HG03103 (cell line): ENCODE measurements around the gene MACF1.
A peak's percentile ranks its signal among the peaks of the same experiment; 100 is the strongest.

Source experiments
- ATAC-seq: cut with Tn5 transposase; IDR thresholded peaks from one replicate; pipeline ENCODE4 v1.9.1; 2021; ENCODE audit warnings: low read depth; ENCODE audit not compliant: unreplicated experiment

MACF1 gene

DNA sequence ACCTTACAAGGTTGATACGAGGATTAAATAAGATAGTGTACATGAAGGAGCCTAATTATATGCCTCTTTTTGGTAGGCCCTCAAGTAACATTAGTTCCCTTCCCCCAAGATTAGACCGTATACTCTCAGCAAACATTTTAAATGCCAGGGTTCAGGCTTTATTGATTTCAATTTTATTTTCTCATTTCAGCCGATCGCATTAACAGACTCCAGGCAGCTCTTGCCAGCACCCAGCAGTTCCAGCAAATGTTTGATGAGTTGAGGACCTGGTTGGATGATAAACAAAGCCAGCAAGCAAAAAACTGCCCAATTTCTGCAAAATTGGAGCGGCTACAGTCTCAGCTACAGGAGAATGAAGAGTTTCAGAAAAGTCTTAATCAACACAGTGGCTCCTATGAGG lies 182.5 kb downstream of the MACF1 start:
- no peak for ATAC-seq

DNA sequence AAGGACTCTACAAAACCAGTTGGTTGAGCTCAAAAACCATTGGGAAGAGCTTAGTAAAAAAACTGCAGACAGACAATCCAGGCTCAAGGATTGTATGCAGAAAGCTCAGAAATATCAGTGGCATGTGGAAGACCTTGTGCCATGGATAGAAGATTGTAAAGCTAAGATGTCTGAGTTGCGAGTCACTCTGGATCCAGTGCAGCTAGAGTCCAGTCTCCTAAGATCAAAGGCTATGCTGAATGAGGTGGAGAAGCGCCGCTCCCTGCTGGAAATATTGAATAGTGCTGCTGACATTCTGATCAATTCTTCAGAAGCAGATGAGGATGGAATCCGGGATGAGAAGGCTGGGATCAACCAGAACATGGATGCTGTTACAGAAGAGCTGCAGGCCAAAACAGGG lies 183.0 kb downstream of the MACF1 start:
- no peak for ATAC-seq

DNA sequence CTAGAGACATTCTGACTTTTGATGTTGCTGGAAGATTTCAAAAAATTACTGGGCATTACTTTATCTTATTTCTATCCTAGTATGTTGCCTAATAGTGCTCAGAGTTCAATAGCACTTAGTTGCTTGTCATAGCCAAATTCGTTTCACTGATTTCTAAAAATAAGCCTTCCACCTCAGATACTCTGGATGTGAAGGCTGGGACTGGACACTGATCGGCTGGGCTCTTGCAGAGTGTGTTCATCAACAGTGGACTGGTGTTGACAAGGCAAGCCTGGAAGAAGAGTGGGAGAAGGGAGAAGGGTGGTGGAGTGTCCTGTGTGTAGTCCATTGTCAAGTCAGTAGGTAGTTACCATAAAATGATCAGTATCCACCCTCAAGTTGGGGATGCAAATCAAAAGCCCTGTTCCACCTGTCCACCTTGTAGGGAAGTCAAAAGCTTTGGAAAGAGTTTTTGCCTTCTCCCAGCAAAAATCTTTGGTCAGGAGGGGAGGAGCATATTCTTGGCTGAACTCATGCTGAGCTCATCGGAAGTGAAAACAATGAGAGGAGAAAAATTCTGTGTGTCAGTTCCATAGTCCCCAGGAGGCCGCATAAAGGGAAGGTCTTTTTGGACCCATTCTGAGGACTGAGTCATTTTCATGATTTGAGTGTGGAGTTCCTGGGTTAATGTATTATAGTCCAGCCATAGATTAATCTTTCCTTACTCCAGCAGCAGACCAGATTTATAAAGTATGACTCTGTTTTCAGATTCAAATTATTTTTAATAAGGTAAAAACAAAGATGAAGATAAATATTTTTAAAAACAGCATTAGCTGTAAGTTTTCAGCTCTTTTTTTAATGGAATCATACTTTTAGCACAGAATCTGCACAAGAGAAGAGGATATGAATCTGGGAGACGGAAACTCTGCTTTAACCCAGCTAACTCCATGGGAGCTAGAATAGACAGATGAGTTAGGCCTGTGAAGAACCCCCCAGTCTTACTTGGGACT lies 187.5 kb downstream of the MACF1 start:
- no peak for ATAC-seq

DNA sequence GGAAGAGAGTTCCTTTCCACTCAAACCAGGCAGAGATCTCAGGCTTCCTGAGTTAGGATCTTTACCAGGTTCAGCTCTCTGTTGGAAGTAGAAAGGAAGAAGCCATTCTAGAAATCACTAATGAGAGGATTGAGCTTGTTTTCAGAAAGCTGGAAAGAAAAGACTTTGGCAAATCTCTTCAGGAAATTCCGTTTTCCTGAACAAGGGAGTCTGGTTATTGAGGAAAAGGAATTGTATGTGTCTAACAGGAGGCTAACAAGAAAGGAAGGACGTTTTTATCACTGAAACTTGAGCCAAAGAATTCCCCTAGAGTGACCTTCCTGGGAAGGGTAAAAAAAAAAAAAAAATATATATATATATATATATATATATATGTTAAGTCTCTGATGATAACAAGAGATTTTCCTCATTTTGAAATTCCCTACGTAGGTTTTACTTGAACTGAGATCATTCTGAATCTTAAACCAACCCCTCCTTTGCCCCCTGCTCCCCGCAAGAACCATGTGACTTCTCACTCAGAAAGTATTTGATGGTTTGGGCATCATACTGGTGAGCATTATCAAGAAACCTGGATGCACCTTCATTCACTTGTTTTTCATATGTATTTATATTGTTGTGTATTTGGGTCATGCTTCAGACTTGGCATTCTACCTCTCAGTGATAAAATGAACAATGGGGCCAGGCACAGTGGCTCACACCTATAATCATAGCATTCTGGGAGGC lies 188.5 kb downstream of the MACF1 start:
- ATAC-seq = no peak

DNA sequence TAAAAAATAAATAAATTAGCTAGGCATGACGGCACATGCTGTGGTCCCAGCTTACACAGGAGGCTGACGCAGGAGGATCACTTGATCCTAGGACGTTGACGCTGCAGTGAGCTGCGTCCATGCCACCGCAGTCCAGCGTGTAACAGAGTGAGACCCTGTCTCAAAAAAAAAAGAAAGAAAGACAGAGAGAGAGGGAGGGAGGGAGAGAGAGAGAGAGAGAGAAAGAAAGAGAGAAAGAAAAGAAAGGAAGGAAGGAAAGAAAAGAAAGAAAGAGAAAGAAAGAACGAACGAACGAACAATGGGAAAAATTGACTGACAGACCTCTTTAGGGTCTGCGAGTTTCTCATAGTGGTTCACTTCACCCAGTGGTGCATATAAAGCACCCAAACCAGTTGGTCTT lies 189.2 kb downstream of the MACF1 start:
- no peak for ATAC-seq

DNA sequence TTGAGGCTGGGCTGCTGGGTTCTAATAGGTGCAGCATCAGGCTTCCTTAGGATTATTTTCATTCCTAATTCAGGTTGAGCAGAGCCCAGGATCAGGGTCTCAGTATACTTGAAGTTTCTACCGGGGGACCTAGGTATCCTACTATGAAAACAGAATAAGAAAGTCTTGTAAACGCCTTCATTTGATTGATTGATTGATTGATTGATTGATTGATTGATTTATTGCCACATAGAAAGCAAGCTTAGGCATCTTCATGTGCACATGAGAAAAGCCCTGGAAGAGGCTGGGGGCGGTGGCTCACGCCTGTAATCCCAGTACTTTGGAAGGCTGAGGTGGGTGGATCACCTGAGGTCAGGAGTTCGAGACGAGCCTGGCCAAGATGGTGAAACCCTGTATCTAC lies 189.6 kb downstream of the MACF1 start:
- ATAC-seq = no peak

DNA sequence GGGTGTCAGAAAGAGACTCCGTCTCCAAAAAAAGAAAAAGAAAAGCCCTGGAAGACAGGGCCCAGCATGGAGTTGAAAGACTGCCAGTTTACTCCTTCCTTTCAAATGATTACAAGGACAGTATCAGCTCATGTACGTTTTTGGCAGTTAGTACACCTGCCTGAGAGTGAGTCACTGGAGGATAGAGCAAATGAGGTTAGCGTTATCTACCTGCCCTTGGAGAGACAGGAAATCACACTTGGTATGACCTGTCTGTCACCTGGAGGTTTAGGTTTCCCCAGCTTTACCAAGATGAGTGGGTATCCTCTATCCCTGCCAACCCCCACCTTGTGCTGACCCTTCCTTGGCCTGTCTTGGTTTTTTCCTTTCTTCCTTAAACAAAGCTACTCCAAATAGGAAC lies 190.1 kb downstream of the MACF1 start:
- no peak for ATAC-seq

DNA sequence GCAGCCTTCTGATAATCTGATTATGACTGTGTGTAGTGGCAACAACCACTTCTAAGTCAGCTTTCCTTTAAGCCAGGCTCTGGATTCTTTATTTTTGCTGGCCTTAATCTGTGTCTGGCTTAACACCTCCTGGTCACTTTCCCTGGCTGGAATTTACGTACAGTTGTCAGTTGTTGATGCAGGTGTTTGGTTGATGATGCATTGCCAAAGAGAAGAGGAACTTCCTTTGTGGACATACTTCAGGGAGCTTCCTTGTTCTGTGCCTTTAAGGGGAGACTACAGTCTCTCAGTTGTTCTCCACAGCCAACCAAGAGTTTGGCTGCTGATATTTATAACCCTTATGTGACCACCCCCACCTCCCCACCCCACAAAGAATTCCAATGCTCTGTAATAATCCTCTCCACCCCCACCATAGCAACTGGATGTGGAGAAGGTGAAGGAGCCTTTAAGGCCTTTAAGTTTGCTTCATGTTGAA lies 190.9 kb downstream of the MACF1 start:
- ATAC-seq = no peak

DNA sequence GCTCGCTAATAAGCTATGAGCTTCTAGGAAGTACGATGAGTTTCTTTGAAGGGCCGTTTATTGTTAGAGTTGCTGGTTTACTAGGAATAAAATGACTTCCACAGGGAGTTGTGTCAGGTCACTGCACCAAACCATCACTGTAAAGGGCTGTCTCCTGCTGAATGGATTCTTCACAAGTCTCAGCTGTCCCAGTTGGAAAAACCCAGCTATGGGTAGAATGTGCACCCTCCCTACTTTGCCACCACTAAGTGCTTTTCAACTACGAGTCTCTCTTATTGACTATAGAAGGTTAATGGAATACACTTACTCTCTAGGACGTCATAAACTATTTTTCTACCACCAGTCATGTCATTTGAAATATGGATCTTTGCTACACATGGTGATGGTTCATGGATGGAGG lies 192.2 kb downstream of the MACF1 start:
- no peak for ATAC-seq

DNA sequence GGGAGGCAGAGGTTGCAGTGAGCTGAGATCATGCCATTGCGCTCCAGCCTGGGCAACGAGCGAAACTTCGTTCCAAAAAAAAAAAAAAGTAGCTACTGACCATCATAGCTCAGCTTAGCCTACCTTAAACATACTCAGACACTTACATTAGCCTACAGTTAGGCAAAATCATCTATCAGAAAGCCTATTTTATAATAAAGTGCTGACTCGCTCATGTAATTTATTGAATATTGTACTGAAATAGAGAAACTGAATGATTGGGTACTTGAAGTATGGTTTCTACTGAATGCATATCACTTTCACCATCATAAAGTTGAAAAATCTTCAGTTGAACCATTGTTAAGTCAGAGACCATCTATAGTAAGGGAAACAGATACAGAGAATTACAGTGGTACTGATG lies 193.0 kb downstream of the MACF1 start:
- ATAC-seq = no peak

DNA sequence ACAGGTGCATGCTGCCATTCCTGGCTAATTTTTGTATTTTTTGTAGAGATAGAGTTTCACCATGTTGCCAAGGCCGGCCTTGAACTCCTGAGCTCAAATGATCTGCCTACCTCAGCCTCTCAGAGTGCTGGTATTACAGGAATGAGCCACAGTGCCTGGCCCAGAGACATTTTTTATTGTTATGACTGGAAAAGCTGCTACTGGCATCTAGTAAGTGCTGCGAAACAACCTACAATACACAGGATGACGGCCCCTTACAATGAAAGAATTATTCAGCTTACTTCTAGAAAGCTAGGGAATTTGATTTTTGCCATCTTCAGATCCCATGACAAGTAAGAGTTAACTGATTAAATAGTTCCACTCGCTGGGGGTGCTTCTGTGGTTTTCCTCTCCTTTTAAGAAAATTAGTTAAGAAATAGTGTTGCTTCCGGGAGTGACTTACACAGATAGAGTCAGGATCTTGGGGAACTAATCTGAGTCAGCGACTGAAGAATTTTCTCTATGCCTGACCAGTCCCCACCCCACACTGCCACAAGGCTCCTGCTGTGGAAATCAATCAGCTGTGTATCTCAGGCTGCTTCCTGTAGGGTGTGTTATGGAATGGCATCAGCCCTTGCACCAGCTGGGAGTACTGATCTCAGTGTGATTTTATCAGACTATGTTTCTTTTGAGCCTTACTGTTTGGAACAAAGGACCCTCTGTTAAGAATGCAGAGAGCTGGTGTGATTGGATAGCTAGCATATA lies 194.0 kb downstream of the MACF1 start:
- no peak for ATAC-seq

DNA sequence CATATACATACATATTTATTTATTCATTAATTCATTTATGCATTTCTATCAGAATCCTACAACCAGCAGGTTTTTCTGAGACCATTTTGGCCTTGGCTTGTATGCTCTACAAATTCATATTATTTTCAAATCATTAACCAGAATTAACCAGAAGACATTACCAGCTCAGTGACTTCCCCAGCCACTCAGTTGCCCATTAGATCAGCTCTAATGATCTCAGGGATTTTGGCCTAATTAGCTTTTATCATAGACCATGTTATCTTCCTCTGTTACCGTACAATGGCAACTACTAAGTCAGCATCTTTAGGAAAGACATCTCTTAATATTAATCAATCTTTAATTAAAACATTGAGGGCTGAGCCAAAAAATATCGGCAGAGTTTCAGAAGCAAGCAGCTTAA lies 196.6 kb downstream of the MACF1 start:
- ATAC-seq = no peak

DNA sequence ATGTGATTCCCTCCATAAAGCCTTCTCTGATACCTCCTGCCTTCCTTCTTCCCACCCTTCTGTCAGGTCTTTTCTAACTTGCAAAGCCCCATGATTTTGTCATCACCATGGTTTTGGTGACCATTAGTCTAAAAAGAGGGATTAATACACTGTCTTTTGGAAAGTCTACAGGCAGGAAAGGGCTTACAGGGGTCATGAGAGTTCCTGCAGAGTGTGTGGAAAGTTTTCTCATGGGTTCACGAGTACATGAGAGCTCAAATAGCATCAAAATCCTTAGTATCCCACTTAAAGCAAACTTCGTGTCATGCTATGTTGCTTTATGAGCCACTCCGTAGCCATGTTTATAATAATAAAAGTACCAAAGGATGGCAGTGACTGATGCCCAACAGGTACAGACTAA lies 200.4 kb downstream of the MACF1 start:
- ATAC-seq = no peak

DNA sequence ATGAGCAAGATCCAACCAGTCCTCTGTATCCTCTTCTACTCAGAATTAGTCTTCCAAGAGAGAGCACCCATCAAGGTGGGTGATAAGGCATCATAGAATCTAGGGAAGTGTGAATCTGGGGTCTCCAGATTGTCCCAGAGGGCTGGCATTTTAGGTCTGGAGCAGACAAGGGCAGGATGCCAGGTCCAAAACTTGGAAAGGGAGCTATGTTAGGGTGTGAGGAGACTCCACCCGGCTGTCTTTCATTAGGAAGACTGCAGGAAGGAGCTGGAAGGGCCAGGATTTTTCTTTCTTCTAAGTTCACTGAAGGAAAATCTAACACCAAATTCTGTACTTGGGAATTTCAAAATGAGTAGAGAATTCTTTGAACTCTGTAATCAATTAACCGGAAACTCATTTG lies 200.9 kb downstream of the MACF1 start:
- ATAC-seq = no peak

DNA sequence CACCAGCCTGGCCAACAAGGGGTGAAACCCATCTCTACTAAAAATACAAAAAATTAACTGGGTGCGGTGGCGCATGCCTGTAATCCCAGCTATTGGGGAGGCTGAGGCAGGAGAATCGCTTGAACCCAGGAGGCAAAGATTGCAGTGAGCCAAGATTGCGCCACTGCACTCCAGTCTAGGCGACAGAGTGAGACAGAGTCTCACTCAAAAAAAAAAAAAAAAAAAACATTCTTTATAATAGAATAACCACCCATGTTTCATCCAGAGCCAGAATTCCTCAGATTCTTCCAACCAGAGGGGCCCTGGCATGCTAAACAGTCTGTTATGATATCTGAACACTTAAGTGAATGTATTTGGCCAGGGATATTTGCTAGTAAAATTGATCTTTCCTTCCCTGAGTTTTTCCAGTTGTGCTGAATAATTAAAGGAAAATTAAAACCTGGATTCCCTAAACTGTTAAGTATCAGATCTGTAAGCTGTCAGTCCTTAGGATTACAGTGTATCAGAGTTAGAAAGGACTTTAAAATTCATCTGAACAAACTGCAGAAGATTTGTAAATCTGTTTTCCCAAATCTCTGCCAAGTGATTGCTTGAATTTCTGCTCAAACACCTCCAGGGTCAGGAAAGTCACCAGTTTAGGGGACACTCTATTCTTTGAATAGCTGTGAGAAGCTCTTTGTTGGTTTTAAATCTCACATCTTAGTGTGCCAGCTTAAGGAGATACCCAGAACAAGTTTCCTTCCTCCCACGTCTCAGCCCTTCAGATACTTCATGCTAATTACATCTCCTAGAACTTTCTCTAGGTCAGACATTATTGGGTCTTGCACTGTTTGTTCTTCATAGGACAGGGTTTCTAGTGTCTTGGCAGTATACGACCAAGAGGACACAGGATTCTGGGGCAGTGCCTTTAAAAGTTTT lies 202.3 kb downstream of the MACF1 start:
- ATAC-seq = no peak

DNA sequence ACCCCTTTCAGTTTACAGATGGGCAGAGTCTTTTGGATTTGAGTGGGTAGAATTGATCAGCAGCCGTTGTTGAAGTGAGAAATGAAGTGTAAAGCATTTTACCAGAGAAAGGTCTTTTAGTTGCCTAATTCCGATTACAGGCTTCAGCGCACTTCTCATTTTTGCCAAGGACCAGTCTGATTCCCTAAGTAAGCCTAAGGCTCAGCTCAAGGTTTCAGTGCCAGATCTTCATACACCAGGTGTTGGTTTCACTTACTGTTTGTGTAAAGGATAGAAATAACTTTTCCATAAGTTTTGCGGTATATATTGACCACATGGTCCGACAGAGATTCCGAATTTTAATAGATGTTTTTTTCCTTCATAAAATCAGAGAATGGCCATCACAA lies 203.0 kb downstream of the MACF1 start:
- no peak for ATAC-seq

DNA sequence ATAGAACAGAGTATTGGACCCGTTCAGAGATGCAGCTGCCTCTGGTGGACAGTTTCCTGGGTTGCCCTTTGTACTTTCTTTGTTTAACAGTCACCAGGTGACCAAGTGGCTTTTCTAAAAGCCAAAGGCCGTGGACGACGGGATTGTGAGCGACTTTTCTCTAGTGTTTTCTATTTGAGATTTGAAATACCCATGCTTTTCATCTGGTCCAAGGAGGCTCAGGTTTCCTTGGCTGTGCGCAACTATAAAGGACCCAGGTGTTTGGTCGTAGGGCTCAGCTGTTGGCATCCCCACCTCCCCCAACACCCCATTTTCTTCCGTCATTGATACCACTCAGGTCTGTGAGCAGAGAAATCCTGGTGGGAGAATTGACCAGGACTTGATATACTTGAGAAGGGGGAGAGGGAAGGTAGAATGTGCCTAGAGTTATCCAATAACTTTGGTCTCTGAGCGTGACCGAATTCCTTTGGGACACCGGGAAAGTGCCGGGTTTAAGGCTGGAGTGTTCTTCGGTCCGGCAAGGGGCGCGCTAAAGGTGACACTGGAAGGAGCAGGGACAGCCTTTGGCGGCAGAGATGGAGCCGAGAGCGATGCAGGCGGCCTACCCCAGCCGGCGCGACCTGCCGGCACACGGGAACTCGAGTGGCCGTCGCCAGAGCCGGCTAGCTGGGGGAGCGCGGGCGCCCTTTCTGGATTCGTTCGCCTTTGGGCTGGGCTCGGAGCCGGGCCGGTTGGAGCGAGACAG lies 203.6 kb downstream of the MACF1 start:
- ATAC-seq = no peak

DNA sequence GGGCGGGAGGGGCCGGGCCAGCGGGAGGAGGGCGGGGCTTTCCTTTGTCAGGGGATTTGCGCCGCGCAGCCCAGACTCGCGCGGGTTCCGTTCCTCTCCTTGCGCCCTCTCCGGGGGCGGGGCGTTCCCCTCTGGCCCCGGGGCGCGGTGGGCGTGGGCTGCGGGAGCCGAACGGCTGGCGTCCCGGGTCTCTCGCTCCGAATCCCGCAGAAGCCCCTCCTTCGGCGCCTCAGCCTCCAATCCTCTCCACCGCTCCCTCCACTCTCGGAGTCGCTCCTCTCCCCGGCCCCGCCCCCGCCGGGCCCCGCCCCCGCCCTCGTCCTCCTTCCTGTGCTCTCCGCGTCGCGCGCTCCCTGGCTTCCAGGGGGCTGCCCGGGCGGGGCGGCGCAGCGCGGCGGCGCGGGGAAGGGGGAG lies 204.2 kb downstream of the MACF1 start:
- peak; percentile 63 for ATAC-seq

DNA sequence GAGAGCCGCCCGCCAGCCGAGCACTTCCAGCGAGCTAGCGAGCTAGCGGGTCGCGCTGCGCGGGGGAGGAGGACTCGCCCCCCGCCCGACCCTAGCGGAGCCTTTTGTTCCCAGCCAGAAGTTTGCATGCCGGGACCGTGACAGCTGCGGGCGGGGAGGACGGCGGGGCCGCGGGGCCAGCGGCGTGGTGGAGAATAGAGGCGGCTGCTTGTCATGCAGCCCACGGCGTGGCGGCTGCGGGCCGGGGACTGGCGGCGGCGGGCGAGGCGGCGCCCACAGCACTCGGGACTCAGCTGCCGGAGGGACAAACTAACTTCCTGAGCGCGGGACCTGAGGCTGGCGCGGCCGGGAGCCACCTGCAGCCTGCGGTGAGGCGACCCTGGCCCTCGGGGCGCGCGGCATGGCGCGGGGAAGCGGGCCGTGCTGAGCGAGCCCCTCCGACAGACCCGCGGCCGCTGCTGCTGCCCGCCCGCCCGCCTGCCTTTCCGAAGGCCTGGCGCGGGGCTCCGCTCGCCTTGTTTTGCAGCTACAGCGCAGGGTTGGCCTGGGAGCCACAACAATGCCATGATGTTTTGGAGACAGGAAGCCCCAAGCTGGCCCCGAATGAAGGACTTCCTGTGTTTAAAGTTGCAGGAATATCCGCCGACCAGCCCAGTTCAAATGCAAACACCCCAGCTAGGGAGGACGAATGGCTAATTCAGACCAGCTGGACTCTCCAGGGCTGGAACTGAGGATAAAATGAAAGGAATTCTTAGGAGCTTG lies 204.7 kb downstream of the MACF1 start:
- ATAC-seq = no peak
